GM12878 (cell line): ENCODE measurements around the gene MACROD2. TPM values are rescaled to one million over a fixed set of nuclear protein-coding genes. Genes with fewer than 3 reads are reported as not detected.

Source experiments
- ATAC-seq: fragments of 200-7000 bp; cut with Tn5 transposase; 3 replicates; pipeline ENCODE4 v1.9.1; 2020; ENCODE audit warnings: mild to moderate bottlenecking, moderate library complexity
- BruUV-seq: library from RNA; stranded (reverse); fragments of 400-500 nt; replicated peaks from 2 replicates; lab custom pipeline; 2021; lab: Mats Ljungman, UMichigan
- CTCF ChIA-PET: fragments of 300-600 bp; sonication (Branson Sonifier 250); formaldehyde crosslinking; extraction: SDS; loops from one replicate; lab custom pipeline; 2021; ENCODE audit warnings: inconsistent platforms; lab: Yijun Ruan, JAX
- POLR2A ChIA-PET: fragments of 350-600 bp; formaldehyde crosslinking; extraction: SDS; loops from one replicate; lab custom pipeline; 2021; ENCODE audit warnings: inconsistent platforms; lab: Charles Lee
- RAD21 ChIA-PET: fragments of 300-600 bp; sonication (Branson Sonifier 250); formaldehyde crosslinking; loops from one replicate; lab custom pipeline; 2023; ENCODE audit warnings: antibody characterized with exemption; ENCODE audit not compliant: unreplicated experiment; lab: Charles Lee
- SMC1A ChIA-PET: fragments of 300-600 bp; sonication (Branson Sonifier 250); formaldehyde crosslinking; loops from one replicate; lab custom pipeline; 2023; ENCODE audit not compliant: unreplicated experiment, uncharacterized antibody; lab: Charles Lee
- DNase-seq: peaks from one replicate; pipeline ENCODE4 v3.0.0-alpha.2; 2011; ENCODE audit warnings: low read depth, low spot score
- FAIRE-seq: peaks from 3 replicates; lab custom pipeline; 2011; peaks lifted over from hg19 to GRCh38; lab: Jason Lieb, UNC
- H2AFZ ChIP-seq: 2 replicates; pipeline ENCODE4 v1.6.0; 2011; ENCODE audit warnings: low read depth, low read length, control low read depth; ENCODE audit not compliant: control insufficient read depth
- H3K27ac ChIP-seq: 2 replicates; pipeline ENCODE4 v1.5.1; 2011; ENCODE audit warnings: control low read depth; ENCODE audit not compliant: control insufficient read depth, insufficient read depth
- H3K27me3 ChIP-seq, 2 experiments: replicated peaks in 1 of 2; 2 replicates each; pipeline versions ENCODE4 v1.6.0 to v1.6.1; 2011; ENCODE audit warnings: low read length in 1 of 2; ENCODE audit not compliant: control insufficient read depth in 2 of 2, insufficient read depth in 2 of 2
- H3K36me3 ChIP-seq, 2 experiments: 2 replicates each; pipeline ENCODE4 v1.5.1; 2011; ENCODE audit warnings: low read length in 1 of 2; ENCODE audit not compliant: control insufficient read depth in 2 of 2, insufficient read depth in 2 of 2
- H3K4me1 ChIP-seq: 2 replicates; pipeline ENCODE4 v1.6.1; 2011; ENCODE audit warnings: mild to moderate bottlenecking, low read length, moderate library complexity, mixed read lengths; ENCODE audit not compliant: control insufficient read depth, insufficient read depth
- H3K4me2 ChIP-seq: 2 replicates; pipeline ENCODE4 v1.6.0; 2011; ENCODE audit warnings: control low read depth; ENCODE audit not compliant: control insufficient read depth, insufficient read depth
- H3K4me3 ChIP-seq: fragments of 200-600 bp; sonication (generic); 2 replicates; pipeline ENCODE4 v1.5.1; 2016
- H3K79me2 ChIP-seq: 2 replicates; pipeline ENCODE4 v1.6.0; 2011; ENCODE audit warnings: low read length; ENCODE audit not compliant: control insufficient read depth, insufficient read depth
- H3K9ac ChIP-seq: 2 replicates; pipeline ENCODE4 v1.8.0; 2011; ENCODE audit warnings: low read length, control low read depth, mixed read lengths; ENCODE audit not compliant: control insufficient read depth, insufficient read depth
- H3K9me3 ChIP-seq: replicated peaks from 3 replicates; pipeline ENCODE4 v1.5.1; 2011; ENCODE audit warnings: mild to moderate bottlenecking, low read length; ENCODE audit not compliant: control insufficient read depth, insufficient read depth
- H4K20me1 ChIP-seq: 2 replicates; pipeline ENCODE4 v1.6.0; 2011; ENCODE audit not compliant: control insufficient read depth, insufficient read depth
- CBX5 ChIP-seq: sonication (generic); IDR thresholded peaks from 2 replicates; pipeline ENCODE4 v1.6.1; 2016; ENCODE audit warnings: low read depth, moderate library complexity, mild to moderate bottlenecking, inconsistent platforms
- FOS ChIP-seq: IDR thresholded peaks from 3 replicates; pipeline ENCODE4 v1.6.1; 2011; ENCODE audit warnings: borderline replicate concordance; ENCODE audit not compliant: insufficient read length; ENCODE audit errors: extremely low read depth
- FOXM1 ChIP-seq: IDR thresholded peaks from 2 replicates; pipeline ENCODE4 v1.6.1; 2012; ENCODE audit warnings: low read depth, mild to moderate bottlenecking, inconsistent platforms, low read length, moderate library complexity
- KAT2A ChIP-seq: conservative IDR thresholded peaks from 2 replicates; pipeline ENCODE4 v1.6.1; 2011; ENCODE audit warnings: low read depth, low read length; ENCODE audit not compliant: control insufficient read depth
- LARP7 ChIP-seq: fragments of 450-650 bp; IDR thresholded peaks from 2 replicates; pipeline ENCODE4 v1.6.1; 2017; ENCODE audit warnings: mild to moderate bottlenecking
- MEF2A ChIP-seq: IDR thresholded peaks from 2 replicates; pipeline ENCODE4 v1.6.1; 2011; ENCODE audit warnings: low read depth, mild to moderate bottlenecking, low read length, moderate library complexity; ENCODE audit not compliant: insufficient read depth
- SREBF1 ChIP-seq: IDR thresholded peaks from 2 replicates; pipeline ENCODE4 v1.6.1; 2012; ENCODE audit warnings: mild to moderate bottlenecking, low read length
- SRF ChIP-seq, 2 experiments: IDR thresholded peaks; 2 replicates each; pipeline ENCODE4 v1.6.1; 2011; ENCODE audit warnings: low read depth in 2 of 2, low read length in 2 of 2, mild to moderate bottlenecking in 1 of 2, moderate library complexity in 1 of 2
- TAF1 ChIP-seq: IDR thresholded peaks from 2 replicates; pipeline ENCODE4 v1.6.1; 2011; ENCODE audit warnings: mild to moderate bottlenecking, low read depth, low read length, borderline replicate concordance
- ZBED1 ChIP-seq: IDR thresholded peaks from 2 replicates; pipeline ENCODE4 v1.6.1; 2016; ENCODE audit warnings: borderline replicate concordance
- WGBS: methylation state at CpG from one replicate; pipeline ENCODE4 v1.1.6; 2016; ENCODE audit warnings: low lambda C conversion rate; ENCODE audit not compliant: insufficient replicate concordance, insufficient coverage; ENCODE audit errors: missing lambda C conversion rate; 5-methylcytosine and 5-hydroxymethylcytosine counted together
- in situ Hi-C: fragments of 300-500 bp; cut with MboI; formaldehyde crosslinking; loops from 9 replicates; pipeline ENCODE4 v1.14.3; 2018; ENCODE audit warnings: mixed read lengths
- intact Hi-C: fragments of 100-400 bp; cut with micrococcal nuclease; formaldehyde crosslinking; loops from one replicate; pipeline ENCODE4 v1.14.2; 2022; ENCODE audit not compliant: unreplicated experiment
- polyA plus RNA-seq, 11 experiments: library from polyadenylated mRNA; depleted of rRNA in 4 of 11; unstranded in 6 of 11; stranded (reverse) in 5 of 11; fragments of >200 nt; fragmentation: Nextera tagmentation in 4 of 11; fragmentation: Illumina TruSeq in 1 of 11; extraction: Ambion mirVana in 4 of 11; extraction: Trizol in 1 of 11; gene quantifications; 1 replicate in 1 of 11; 2 replicates in 10 of 11; pipeline versions ENCODE4 v1.2.1 to v1.2.3, GENCODE V29; 2011 to 2016; ENCODE audit warnings: inconsistent platforms in 2 of 11, missing spikeins in 2 of 11, low read depth in 1 of 11
- total RNA-seq, 4 experiments: library from RNA; depleted of rRNA in 3 of 4; stranded (reverse); fragments of >200 nt in 3 of 4; fragmentation: Illumina TruSeq in 1 of 4; extraction: Trizol in 1 of 4; gene quantifications; 2 replicates each; pipeline versions ENCODE4 v1.2.1 to v1.2.3, GENCODE V29; 2013 to 2021
- TF ChIP-seq, protein P1 (sequence below): fragments of 150-350 bp; IDR thresholded peaks from 2 replicates; pipeline ENCODE4 v1.6.1; 2014; ENCODE audit warnings: mild to moderate bottlenecking, low read depth, low read length
- TF ChIP-seq, protein P2 (sequence below): fragments of 450-650 bp; IDR thresholded peaks from 2 replicates; pipeline ENCODE4 v1.6.1; 2017; ENCODE audit warnings: mild to moderate bottlenecking

MACROD2 gene
- total and polyA plus RNA-seq, 10 of the 15 experiments (the other 5 are each of a cell fraction or from before 2014, with no cell fraction given): 1.1 to 21.5 (median 2.2) TPM

DNA sequence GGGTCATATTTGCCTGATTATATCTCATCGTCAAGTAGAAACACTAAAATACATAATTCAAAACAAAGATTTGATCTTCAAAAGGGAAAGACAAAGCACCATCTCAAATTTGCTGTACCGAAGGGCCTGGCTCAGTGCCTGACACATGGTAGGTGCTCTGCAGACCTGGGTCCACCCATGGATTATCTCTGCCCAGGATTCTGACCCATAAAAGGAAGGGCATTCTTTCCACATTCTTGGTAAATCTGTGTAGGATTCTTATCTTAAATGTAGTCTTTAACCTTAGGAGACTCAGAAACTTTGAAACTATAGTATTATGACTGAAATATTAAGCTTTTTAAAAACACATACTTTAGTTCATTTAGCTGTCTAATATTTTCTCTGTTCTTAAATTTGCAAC is 616.2 kb downstream of the MACROD2 start:
- Histone ChIP-seq H3K4me2 (no peak overlapping the region), H3K27me3 (no peaks in the 10 kb centered on the region), H4K20me1 (no peaks in the 10 kb centered on the region), H3K4me1 (no peaks in the 10 kb centered on the region), H3K27ac (no peak overlapping the region), H3K9ac (no peak overlapping the region), H3K79me2 (no peaks in the 10 kb centered on the region), H3K9me3 (no peaks in the 10 kb centered on the region), H3K4me3 (no peak overlapping the region), H3K36me3 (no peaks in the 10 kb centered on the region), H2AFZ (no peak overlapping the region)
- ChIA-PET SMC1A (no interaction called here), RAD21 (no interaction called here), POLR2A (no interaction called here), CTCF (no interaction called here)
- FAIRE-seq (no peak), DNase-seq (no peak), ATAC-seq (no peak)
- intact Hi-C loops (no loop called here), in situ Hi-C loops (no loop called here)
- WGBS: 0% methylated on average over 2 of the region's 2 CpGs
- no TSS peak for BruUV-seq
- no peak for TF ChIP-seq FOXM1

DNA sequence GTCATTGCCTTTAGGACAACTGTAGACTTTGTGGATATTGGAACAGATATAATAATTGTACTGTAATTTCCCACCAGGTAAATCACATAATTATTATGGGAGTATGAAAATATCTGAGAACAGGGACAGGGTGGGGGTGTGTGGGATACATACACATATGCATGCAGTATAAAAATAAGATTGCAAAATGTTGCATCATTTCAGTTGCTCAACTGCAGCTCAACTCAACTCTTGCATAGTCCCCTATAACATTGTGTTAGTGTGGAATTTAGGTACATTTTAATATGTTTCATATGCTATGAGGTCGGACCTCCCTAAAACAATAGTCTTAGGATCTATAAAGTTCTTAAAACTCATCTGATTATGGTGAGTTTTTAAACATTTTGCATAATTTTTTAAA is 617.1 kb downstream of the MACROD2 start:
- no peak overlapping the region for H3K4me3 ChIP-seq
- intact Hi-C loops (no loop called here), in situ Hi-C loops (no loop called here)
- H3K27ac ChIP-seq: no peak overlapping the region
- no peaks in the 10 kb centered on the region for H3K4me1 ChIP-seq
- ChIA-PET RAD21 (no interaction called here), SMC1A (no interaction called here), POLR2A (no interaction called here), CTCF (no interaction called here)
- no peaks in the 10 kb centered on the region for H3K79me2 ChIP-seq
- no peak for ATAC-seq
- FAIRE-seq: no peak
- BruUV-seq: no TSS peak
- H3K9ac ChIP-seq: no peak overlapping the region
- no peak overlapping the region for H2AFZ ChIP-seq
- no peaks in the 10 kb centered on the region for H4K20me1 ChIP-seq
- H3K4me2 ChIP-seq: no peak overlapping the region
- no peak for DNase-seq
- TF ChIP-seq, protein P1, sequence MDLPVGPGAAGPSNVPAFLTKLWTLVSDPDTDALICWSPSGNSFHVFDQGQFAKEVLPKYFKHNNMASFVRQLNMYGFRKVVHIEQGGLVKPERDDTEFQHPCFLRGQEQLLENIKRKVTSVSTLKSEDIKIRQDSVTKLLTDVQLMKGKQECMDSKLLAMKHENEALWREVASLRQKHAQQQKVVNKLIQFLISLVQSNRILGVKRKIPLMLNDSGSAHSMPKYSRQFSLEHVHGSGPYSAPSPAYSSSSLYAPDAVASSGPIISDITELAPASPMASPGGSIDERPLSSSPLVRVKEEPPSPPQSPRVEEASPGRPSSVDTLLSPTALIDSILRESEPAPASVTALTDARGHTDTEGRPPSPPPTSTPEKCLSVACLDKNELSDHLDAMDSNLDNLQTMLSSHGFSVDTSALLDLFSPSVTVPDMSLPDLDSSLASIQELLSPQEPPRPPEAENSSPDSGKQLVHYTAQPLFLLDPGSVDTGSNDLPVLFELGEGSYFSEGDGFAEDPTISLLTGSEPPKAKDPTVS: no peak
- TF ChIP-seq MEF2A (no peak), CBX5 (no peak), TAF1 (no peak), ZBED1 (no peak), FOS (no peak), LARP7 (no peak), SRF (IDR thresholded peaks at IDR 0.05; ENCODE audit: low read depth in 2 of 2, low read length in 2 of 2) (no peak), KAT2A (no peak), SREBF1 (no peak)
- TF ChIP-seq, protein P2, sequence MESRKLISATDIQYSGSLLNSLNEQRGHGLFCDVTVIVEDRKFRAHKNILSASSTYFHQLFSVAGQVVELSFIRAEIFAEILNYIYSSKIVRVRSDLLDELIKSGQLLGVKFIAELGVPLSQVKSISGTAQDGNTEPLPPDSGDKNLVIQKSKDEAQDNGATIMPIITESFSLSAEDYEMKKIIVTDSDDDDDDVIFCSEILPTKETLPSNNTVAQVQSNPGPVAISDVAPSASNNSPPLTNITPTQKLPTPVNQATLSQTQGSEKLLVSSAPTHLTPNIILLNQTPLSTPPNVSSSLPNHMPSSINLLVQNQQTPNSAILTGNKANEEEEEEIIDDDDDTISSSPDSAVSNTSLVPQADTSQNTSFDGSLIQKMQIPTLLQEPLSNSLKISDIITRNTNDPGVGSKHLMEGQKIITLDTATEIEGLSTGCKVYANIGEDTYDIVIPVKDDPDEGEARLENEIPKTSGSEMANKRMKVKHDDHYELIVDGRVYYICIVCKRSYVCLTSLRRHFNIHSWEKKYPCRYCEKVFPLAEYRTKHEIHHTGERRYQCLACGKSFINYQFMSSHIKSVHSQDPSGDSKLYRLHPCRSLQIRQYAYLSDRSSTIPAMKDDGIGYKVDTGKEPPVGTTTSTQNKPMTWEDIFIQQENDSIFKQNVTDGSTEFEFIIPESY: no peak
- no peaks in the 10 kb centered on the region for H3K9me3 ChIP-seq
- no peaks in the 10 kb centered on the region for H3K27me3 ChIP-seq
- WGBS: 7% methylated on average over 1 of the region's 1 CpG
- H3K36me3 ChIP-seq: no peaks in the 10 kb centered on the region
